ENCODE results near the gene CRTC3. TPM values are rescaled to one million over a fixed set of nuclear protein-coding genes. Genes with fewer than 3 reads are reported as not detected.
"Not testable (repeated sequence)": the region's sequence is repeated elsewhere in the genome, so short reads cannot be mapped to it uniquely, and the experiment has no call there.

The CRTC3 gene
- total and polyA plus RNA-seq, 11 donors = 12.0 to 42.2 (median 24.0) TPM

DNA sequence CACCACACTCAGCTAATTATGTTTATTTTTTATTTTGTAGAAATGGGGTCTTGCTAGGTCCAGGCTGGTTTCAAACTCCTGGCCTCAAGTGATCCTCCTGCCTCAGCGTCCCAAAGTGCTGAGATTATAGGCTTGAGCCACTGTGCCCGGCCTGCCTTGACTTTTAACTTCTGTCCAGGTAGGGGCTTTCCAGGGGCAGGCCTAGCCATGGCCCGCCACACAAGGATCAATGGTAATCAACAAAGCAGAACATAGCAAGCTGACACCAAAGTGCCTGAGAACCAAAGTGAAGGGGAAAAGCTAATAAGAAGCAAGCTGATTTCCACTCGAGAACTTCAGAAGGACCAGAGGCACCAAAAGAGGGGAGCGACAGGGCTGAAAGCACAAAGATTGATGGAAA, 9.4 kb upstream of the CRTC3 start:
- WGBS, 4 donors = 92 to 94% (median 92%) methylated on average over 5 of the region's 5 CpGs
- intact Hi-C loops (cut with DNase I) = loop anchor here in 1 of 10 donors (10.0 kb wide), 1 partner anchor 364 kb away; the partner anchor contains the start of gene FES

DNA sequence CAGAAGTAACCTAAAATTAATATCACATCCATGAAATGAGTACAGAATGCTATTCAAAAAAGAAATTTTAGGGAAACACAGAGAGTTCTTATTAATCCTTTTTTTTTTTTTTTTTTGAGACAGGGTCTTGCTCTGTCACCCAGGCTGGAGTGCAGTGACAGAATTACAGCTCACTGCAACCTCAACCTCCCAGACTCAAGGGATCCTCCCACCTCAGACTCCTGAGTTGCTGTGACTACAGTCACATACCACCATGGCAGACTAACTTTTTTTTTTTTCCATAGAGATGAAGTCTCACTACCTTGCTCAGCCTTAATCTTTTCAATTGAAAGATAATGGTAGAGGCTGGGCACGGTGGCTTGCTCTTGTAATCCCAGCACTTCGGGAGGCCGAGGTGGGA, 6.3 kb upstream of the CRTC3 start:
- Histone ChIP-seq H3K9me3 (no peaks in the 10 kb centered on the region), H3K4me3 (no peak overlapping the region), H3K27me3 (no peaks in the 10 kb centered on the region), H3K27ac (no peak overlapping the region), H3K4me1 (no peaks in the 10 kb centered on the region), H3K36me3 (no peaks in the 10 kb centered on the region)
- TF ChIP-seq, protein P1, sequence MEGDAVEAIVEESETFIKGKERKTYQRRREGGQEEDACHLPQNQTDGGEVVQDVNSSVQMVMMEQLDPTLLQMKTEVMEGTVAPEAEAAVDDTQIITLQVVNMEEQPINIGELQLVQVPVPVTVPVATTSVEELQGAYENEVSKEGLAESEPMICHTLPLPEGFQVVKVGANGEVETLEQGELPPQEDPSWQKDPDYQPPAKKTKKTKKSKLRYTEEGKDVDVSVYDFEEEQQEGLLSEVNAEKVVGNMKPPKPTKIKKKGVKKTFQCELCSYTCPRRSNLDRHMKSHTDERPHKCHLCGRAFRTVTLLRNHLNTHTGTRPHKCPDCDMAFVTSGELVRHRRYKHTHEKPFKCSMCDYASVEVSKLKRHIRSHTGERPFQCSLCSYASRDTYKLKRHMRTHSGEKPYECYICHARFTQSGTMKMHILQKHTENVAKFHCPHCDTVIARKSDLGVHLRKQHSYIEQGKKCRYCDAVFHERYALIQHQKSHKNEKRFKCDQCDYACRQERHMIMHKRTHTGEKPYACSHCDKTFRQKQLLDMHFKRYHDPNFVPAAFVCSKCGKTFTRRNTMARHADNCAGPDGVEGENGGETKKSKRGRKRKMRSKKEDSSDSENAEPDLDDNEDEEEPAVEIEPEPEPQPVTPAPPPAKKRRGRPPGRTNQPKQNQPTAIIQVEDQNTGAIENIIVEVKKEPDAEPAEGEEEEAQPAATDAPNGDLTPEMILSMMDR (IDR thresholded peaks at IDR 0.05) = no peak
- TF ChIP-seq POLR2A (IDR thresholded peaks at IDR 0.05) = no peak
- intact Hi-C loops (cut with DNase I) = loop anchor here in 1 of 10 donors (10.0 kb wide), 1 partner anchor 361 kb away; the partner anchor contains the start of gene FES
- WGBS, 4 donors = 86 to 92% (median 91%) methylated on average over 3 of the region's 3 CpGs
- ATAC-seq (no peak), DNase-seq (no peak)

More for the DNA sequence above, 9.4 kb upstream of the CRTC3 start:
- ATAC-seq (no peak), DNase-seq (no peak)
- no peaks in the 10 kb centered on the region for H3K9me3 ChIP-seq
- no peak overlapping the region for H3K27ac ChIP-seq
- H3K4me1 ChIP-seq = peaks cover 0 to 7% (median 0%) of the 10 kb centered on the region in 12 donors
- H3K27me3 ChIP-seq = no peaks in the 10 kb centered on the region
- H3K36me3 ChIP-seq = no peaks in the 10 kb centered on the region
- H3K4me3 ChIP-seq = no peak overlapping the region
- no peak for TF ChIP-seq POLR2A (IDR thresholded peaks at IDR 0.05)

DNA sequence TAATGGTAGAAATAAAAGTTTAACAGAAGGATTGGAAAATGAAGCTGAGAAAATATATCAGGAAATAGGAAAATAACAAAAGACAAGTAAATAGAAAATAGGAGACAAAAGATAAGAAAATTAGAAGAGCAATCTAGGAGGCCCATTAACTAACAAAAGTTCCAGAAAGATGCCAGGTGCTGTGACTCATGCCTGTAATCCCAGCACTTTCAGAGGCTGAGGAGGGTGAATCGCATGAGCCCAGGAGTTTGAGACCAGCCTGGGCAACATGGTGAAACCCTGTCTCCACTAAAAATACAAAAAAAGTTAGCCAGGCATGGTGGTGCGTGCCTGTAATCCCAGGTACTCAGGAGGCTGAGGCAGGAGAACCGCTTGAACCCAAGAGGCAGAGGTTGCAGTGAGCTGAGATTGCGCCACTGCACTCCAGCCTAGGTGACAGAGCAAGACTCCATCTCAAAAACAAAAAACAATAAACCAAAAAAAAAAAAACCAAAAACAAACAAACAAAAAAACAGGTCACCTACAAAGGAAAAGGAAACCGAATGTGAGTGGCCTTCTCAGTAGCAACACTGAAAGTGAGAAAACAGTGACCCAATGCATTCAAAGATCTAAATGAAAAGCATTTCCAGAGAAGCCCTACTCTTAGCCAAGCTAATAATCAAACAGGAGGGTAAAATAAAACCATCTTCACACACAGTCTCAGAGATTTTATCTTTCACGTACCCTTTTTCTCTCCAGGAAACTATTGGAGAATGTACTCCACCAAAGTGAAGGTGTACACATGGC, 5.5 kb upstream of the CRTC3 start:
- H3K27ac ChIP-seq, H3K27me3 ChIP-seq: not testable (repeated sequence)
- intact Hi-C loops (cut with DNase I) = loop anchor here in 1 of 10 donors (10.0 kb wide), 1 partner anchor 361 kb away; the partner anchor contains the start of gene FES

DNA sequence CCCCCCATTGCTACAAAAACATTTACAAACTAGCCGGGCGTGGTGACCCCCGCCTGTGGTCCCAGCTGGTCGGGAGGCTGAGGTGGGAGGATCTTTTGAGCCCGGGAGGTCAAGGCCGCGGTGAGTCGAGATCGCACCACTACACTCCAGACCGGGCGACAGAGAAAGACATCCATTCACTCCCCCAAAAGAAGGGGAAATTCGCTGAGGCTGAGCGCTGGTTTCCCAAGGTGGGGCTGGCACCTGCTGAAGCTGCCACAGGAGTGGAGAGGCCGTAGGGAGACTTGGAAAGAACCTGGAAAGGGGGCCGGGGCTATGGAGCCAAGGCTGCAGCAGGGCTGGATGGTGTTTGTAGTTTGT, 732 bp upstream of the CRTC3 start:
- Histone ChIP-seq H3K9me3 (no peaks in the 10 kb centered on the region), H3K27me3 (no peaks in the 10 kb centered on the region), H3K4me1 (peaks cover 0 to 36% (median 24%) of the 10 kb centered on the region in 12 donors), H3K4me3 (peak overlapping the region in 11 of 12 donors; percentile 65 to 95 (median 90)), H3K36me3 (no peaks in the 10 kb centered on the region), H3K27ac (peak overlapping the region; percentile 86 to 98 (median 95))
- TF ChIP-seq, protein P1 (IDR thresholded peaks at IDR 0.05) = no peak
- TF ChIP-seq POLR2A (IDR thresholded peaks at IDR 0.05) = no peak
- ATAC-seq (no peak), DNase-seq (peak in 1 of 5 donors; percentile 23)
- intact Hi-C loops (cut with DNase I) = loop anchor here in 3 of 10 donors (5.0 to 10.0 kb wide), 3 partner anchors 33 to 356 kb away; partner anchors contain the start of gene FES (in 1 of the 3)
- 82 to 90% (median 88%) methylated on average over 15 of the region's 15 CpGs for WGBS, 4 donors

More for the DNA sequence above, 5.5 kb upstream of the CRTC3 start:
- H3K4me1 ChIP-seq, H3K9me3 ChIP-seq, ATAC-seq, H3K4me3 ChIP-seq, H3K36me3 ChIP-seq, DNase-seq: not testable (repeated sequence)
- 91 to 94% (median 92%) methylated on average over 6 of the region's 6 CpGs for WGBS, 4 donors
